BE2C (cell line): ENCODE measurements around the gene SLU7.

Source experiments
- DNase-seq: peaks from one replicate; pipeline ENCODE4 v3.0.0-alpha.2; 2020
- H3K27me3 ChIP-seq: fragments of 250-450 bp; sonication (Bioruptor Pico); 2 replicates; pipeline ENCODE4 v1.5.1; 2020; ENCODE audit warnings: mild to moderate bottlenecking
- H3K36me3 ChIP-seq: fragments of 250-450 bp; sonication (Bioruptor Pico); 2 replicates; pipeline ENCODE4 v1.5.1; 2020; ENCODE audit warnings: mild to moderate bottlenecking
- H3K4me1 ChIP-seq: fragments of 250-450 bp; sonication (Bioruptor Pico); 2 replicates; pipeline ENCODE4 v1.5.1; 2020
- H3K4me3 ChIP-seq: 2 replicates; pipeline ENCODE4 v1.5.1; 2011; ENCODE audit warnings: low read depth, low read length
- H3K9me3 ChIP-seq: fragments of 250-450 bp; sonication (Bioruptor Pico); 2 replicates; pipeline ENCODE4 v1.5.1; 2020
- TF ChIP-seq, protein P1 (sequence below): IDR thresholded peaks from 2 replicates; pipeline ENCODE4 v1.5.1; 2012; ENCODE audit warnings: mild to moderate bottlenecking, low read depth, low read length

Gene SLU7

DNA sequence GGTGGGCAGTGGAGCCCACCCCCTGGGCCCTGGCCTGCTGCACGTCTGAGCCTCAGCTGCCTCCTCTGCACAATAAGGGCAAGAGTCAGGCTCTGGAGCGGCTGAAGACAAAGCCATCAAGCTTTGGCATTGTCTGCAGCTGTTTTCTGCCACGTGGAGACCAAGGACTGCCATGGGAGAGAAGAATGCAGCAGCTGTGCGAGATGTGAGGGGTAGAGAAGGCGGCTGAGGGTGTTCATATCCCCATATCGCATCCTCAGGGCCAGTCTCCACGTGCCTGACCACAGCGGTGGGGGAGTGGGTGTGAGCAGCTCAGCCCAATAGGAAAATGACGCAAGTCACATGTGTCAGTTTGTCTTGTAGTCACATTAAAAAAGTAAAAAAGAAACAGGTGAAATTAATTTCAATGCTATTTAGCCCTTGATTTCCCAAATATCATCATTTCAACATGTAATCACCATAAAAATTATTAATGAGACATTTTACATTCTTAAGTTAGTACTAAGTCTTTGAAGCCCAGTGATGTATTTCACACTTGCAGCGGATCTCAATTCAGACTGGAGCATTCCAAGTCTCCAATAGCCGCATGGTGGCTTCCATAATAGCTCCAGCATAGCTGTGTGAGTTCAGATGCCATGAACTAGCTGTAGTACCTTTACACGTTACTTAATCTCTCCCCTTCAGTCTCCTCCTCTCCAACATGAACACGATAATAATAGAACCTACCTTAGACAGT, 55.1 kb downstream of the SLU7 start:
- H3K4me1 ChIP-seq, result no peaks in the 10 kb centered on the region
- H3K4me3 ChIP-seq, result no peak overlapping the region
- H3K36me3 ChIP-seq, result no peaks in the 10 kb centered on the region
- H3K27me3 ChIP-seq, result no peaks in the 10 kb centered on the region
- TF ChIP-seq, protein P1, sequence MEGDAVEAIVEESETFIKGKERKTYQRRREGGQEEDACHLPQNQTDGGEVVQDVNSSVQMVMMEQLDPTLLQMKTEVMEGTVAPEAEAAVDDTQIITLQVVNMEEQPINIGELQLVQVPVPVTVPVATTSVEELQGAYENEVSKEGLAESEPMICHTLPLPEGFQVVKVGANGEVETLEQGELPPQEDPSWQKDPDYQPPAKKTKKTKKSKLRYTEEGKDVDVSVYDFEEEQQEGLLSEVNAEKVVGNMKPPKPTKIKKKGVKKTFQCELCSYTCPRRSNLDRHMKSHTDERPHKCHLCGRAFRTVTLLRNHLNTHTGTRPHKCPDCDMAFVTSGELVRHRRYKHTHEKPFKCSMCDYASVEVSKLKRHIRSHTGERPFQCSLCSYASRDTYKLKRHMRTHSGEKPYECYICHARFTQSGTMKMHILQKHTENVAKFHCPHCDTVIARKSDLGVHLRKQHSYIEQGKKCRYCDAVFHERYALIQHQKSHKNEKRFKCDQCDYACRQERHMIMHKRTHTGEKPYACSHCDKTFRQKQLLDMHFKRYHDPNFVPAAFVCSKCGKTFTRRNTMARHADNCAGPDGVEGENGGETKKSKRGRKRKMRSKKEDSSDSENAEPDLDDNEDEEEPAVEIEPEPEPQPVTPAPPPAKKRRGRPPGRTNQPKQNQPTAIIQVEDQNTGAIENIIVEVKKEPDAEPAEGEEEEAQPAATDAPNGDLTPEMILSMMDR, result no peak
- no peaks in the 10 kb centered on the region for H3K9me3 ChIP-seq
- no peak for DNase-seq

DNA sequence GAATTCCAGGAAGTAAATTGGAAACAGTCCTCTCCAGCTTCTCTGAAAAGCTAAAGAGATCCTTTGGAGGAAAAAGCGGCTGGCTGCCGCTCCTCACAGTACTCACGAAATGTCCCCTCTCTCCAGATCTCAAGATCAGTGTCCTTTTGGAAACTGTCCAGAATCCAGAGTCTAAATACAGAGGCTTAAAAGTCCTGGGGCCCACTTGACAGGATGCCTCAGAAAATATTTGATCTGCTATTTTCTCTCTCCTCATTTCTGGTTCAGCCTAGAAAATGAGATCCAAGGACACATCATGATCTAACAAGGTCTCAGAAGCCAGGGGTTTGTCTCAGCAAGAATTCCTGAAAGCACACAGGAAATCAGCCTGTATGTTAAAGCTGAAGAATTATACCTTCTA, 55.7 kb downstream of the SLU7 start:
- Histone ChIP-seq H3K36me3 (no peaks in the 10 kb centered on the region), H3K4me3 (no peak overlapping the region), H3K9me3 (no peaks in the 10 kb centered on the region), H3K27me3 (no peaks in the 10 kb centered on the region), H3K4me1 (no peaks in the 10 kb centered on the region)
- TF ChIP-seq, protein P1, result no peak
- no peak for DNase-seq

DNA sequence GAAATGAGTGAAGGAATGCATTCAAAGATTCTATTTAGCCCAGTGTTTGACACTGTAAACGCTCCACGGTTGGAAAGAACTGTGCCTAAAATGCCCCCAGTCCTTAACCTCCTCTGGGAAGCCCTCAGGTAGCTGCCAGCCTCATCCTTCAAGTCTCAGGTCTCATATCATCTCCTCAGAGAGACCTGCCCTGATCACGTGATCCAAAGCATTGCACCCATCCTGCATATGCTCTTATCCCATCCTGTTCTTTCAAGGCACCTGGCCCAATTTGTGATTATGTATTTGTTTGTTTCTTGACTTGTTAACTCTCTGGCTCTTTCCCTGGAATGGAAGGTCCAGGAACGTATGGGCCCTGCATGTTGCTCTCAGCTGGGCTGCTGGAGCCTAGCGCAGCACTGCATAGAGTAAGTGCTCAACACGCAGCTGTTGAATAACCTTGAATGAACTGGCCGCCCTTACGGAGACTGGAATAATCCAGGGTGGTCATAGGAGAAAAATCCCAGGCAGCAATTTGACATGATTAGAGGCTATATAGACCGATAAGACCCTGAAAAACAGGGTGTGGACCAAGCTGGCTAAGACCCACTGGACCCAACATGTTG, 57.2 kb downstream of the SLU7 start:
- Histone ChIP-seq H3K27me3 (no peaks in the 10 kb centered on the region), H3K9me3 (no peaks in the 10 kb centered on the region), H3K36me3 (no peaks in the 10 kb centered on the region), H3K4me3 (no peak overlapping the region), H3K4me1 (no peaks in the 10 kb centered on the region)
- TF ChIP-seq, protein P1, result no peak
- no peak for DNase-seq

DNA sequence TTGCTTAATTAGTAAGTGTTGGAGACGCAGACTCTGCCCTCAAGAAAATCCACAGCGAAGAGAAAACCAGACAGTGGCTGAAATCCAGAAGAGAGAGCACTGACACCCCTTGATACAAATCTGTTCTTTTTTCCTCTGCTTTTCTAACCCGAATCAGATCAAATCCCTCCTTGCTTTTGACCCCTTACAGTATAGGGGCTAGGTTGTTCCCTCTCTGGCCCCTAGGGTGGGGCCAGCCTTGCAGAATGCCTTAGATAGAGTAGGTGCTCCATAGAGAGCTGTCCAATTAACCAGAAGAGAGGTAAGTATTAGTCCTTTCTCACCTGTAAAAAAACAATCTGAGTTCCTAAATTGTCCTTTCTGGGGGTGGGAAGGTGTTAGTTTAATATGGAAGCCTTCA, 58.6 kb downstream of the SLU7 start:
- H3K4me3 ChIP-seq, result no peak overlapping the region
- no peaks in the 10 kb centered on the region for H3K27me3 ChIP-seq
- DNase-seq, result no peak
- TF ChIP-seq, protein P1, result no peak
- H3K36me3 ChIP-seq, result no peaks in the 10 kb centered on the region
- no peaks in the 10 kb centered on the region for H3K4me1 ChIP-seq
- no peaks in the 10 kb centered on the region for H3K9me3 ChIP-seq

DNA sequence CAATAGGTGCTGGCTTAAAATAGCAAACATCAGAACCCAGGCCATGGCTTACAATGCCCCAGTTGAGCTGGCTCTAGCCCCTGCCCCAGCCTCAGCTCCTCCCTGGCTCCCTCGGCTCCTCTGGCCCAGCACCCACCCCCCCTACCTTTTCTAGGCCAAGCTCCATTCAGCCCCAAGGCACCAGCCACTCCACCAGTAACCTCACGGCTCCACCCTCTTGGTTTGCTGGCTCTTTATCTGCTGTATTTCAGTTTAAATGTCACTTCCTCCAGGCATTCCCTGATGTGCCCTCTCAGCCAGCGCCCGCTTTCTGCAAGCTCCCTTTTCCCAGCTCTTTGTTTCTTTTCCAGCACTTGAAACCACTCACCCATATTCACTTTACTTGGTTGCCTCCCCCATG, 59.1 kb downstream of the SLU7 start:
- no peaks in the 10 kb centered on the region for H3K27me3 ChIP-seq
- H3K4me1 ChIP-seq, result no peaks in the 10 kb centered on the region
- H3K4me3 ChIP-seq, result no peak overlapping the region
- H3K9me3 ChIP-seq, result no peaks in the 10 kb centered on the region
- H3K36me3 ChIP-seq, result no peaks in the 10 kb centered on the region
- no peak for DNase-seq
- TF ChIP-seq, protein P1, result no peak

DNA sequence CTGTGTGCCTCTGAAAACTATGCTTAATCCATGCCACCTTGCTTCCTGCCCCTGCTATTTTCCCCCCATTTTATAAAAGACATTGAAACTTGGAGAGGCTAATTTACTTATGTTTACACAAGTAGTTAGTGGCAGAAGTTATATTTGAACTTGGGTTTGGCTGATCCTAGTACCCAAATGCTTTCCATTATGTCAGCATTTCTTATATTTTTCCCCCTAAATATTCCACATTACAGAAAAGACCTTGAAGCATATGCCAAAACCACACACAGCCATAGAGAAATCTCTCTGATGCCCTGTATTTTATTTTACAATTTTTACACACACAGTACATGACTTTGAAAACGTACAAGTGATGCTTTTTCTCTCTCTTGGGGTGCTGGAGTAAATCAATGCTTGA, 59.6 kb downstream of the SLU7 start:
- Histone ChIP-seq H3K9me3 (no peaks in the 10 kb centered on the region), H3K27me3 (no peaks in the 10 kb centered on the region), H3K4me3 (no peak overlapping the region), H3K36me3 (no peaks in the 10 kb centered on the region), H3K4me1 (no peaks in the 10 kb centered on the region)
- TF ChIP-seq, protein P1, result no peak
- no peak for DNase-seq
